ENCODE results near the gene ZNF674.
"Not testable (repeated sequence)": the region's sequence is repeated elsewhere in the genome, so short reads cannot be mapped to it uniquely, and the experiment has no call there.

Gene ZNF674

GRCh38 chrX:46567388-46567787, 22.2 kb upstream of the ZNF674 start:
- no peak for DNase-seq

GRCh38 chrX:46561824-46562657, 16.8 kb upstream of the ZNF674 start:
- no peak for DNase-seq

- DNase-seq: no peak
These were observed 13.8 kb upstream of the ZNF674 start for GRCh38 chrX:46559062-46559461.

- peak; percentile 26 for DNase-seq
These were observed 9.7 kb upstream of the ZNF674 start for GRCh38 chrX:46554942-46555341.

- DNase-seq: no peak
These were observed 8.7 kb upstream of the ZNF674 start for GRCh38 chrX:46553935-46554334.

GRCh38 chrX:46551494-46552128, 6.4 kb upstream of the ZNF674 start:
- no peak for DNase-seq

GRCh38 chrX:46549914-46550313, 4.7 kb upstream of the ZNF674 start:
- no peak for DNase-seq

GRCh38 chrX:46547857-46548256, 2.6 kb upstream of the ZNF674 start:
- no peak for DNase-seq

- DNase-seq: not testable (repeated sequence)
These were observed 694 bp downstream of the ZNF674 start for GRCh38 chrX:46544527-46544926.

- DNase-seq: no peak
These were observed 1.8 kb downstream of the ZNF674 start for GRCh38 chrX:46543441-46543840.

- no peak for DNase-seq
These were observed 13.8 kb downstream of the ZNF674 start for GRCh38 chrX:46531442-46531841.

- DNase-seq: not testable (repeated sequence)
These were observed 14.8 kb downstream of the ZNF674 start for GRCh38 chrX:46530404-46530908.

- not testable (repeated sequence) for DNase-seq
These were observed 15.3 kb downstream of the ZNF674 start for GRCh38 chrX:46529740-46530403.

- DNase-seq: not testable (repeated sequence)
These were observed 16.6 kb downstream of the ZNF674 start for GRCh38 chrX:46528640-46529039.

GRCh38 chrX:46506076-46506475, 39.1 kb downstream of the ZNF674 start:
- no peak for DNase-seq

- no peak for DNase-seq
These were observed 42.4 kb downstream of the ZNF674 start for GRCh38 chrX:46502848-46503247.

GRCh38 chrX:46500054-46500453, 45.2 kb downstream of the ZNF674 start:
- DNase-seq: no peak

- no peak for DNase-seq
These were observed 56.5 kb downstream of the ZNF674 start for GRCh38 chrX:46488712-46489111.

- peak; percentile 5 for DNase-seq
These were observed 59.3 kb downstream of the ZNF674 start for GRCh38 chrX:46485897-46486296.

GRCh38 chrX:46478634-46479033, 66.6 kb downstream of the ZNF674 start:
- not testable (repeated sequence) for DNase-seq

- no peak for DNase-seq
These were observed 67.8 kb downstream of the ZNF674 start for GRCh38 chrX:46477435-46477834.

- DNase-seq: no peak
These were observed 80.0 kb downstream of the ZNF674 start for GRCh38 chrX:46465203-46465602.

- peak; percentile 8 for DNase-seq
These were observed 81.5 kb downstream of the ZNF674 start for GRCh38 chrX:46463682-46464081.

Data from CD4-positive, alpha-beta T cell treated with Interleukin-12 subunit alpha and Interleukin-12 subunit beta, for 1 hour (primary cell).